Suppressor macrophage treated with lipopolysaccharide for 1 hour (primary cell): ENCODE data around the gene SSR1.
A peak's percentile ranks its signal among the peaks of the same experiment; 100 is the strongest.
"Not testable (repeated sequence)": the region's sequence is repeated elsewhere in the genome, so short reads cannot be mapped to it uniquely, and the experiment has no call there.

ENCODE experiments used
- DNase-seq, 3 donors: peaks; one replicate each; pipeline ENCODE4 v3.0.0-alpha.2; 2020 to 2022

SSR1 gene

GRCh38 chr6:7273709-7274108 lies 39.3 kb downstream of the SSR1 start:
- no peak for DNase-seq

- DNase-seq = no peak
Measured at GRCh38 chr6:7271205-7271534, 41.8 kb downstream of the SSR1 start.

GRCh38 chr6:7270320-7271204 lies 42.4 kb downstream of the SSR1 start:
- DNase-seq = peak in 1 of 3 donors; percentile 41

- no peak for DNase-seq
Measured at GRCh38 chr6:7269816-7270215, 43.2 kb downstream of the SSR1 start.

- DNase-seq = no peak
Measured at GRCh38 chr6:7268816-7269555, 44.0 kb downstream of the SSR1 start.

GRCh38 chr6:7268362-7268761 lies 44.6 kb downstream of the SSR1 start:
- no peak for DNase-seq

GRCh38 chr6:7267466-7268091 lies 45.4 kb downstream of the SSR1 start:
- DNase-seq = peak; percentile 87 to 94 (median 90)

- no peak for DNase-seq
Measured at GRCh38 chr6:7267071-7267465, 45.9 kb downstream of the SSR1 start.

- DNase-seq = not testable (repeated sequence)
Measured at GRCh38 chr6:7265385-7265726, 47.6 kb downstream of the SSR1 start.

- DNase-seq = no peak
Measured at GRCh38 chr6:7264686-7265384, 48.2 kb downstream of the SSR1 start.

GRCh38 chr6:7264041-7264440 lies 49.0 kb downstream of the SSR1 start:
- no peak for DNase-seq

GRCh38 chr6:7263519-7263805 lies 49.5 kb downstream of the SSR1 start:
- DNase-seq = not testable (repeated sequence)

- peak; percentile 29 to 75 (median 62) for DNase-seq
Measured at GRCh38 chr6:7262746-7263518, 50.1 kb downstream of the SSR1 start.

GRCh38 chr6:7261852-7262461 lies 51.0 kb downstream of the SSR1 start:
- peak; percentile 34 to 63 (median 52) for DNase-seq

- DNase-seq = peak; percentile 96 to 97 (median 96)
Measured at GRCh38 chr6:7261032-7261841, 51.8 kb downstream of the SSR1 start.

- peak in 2 of 3 donors; percentile 41 to 55 for DNase-seq
Measured at GRCh38 chr6:7260291-7261031, 52.5 kb downstream of the SSR1 start.

GRCh38 chr6:7258231-7258763 lies 54.7 kb downstream of the SSR1 start:
- no peak for DNase-seq

- no peak for DNase-seq
Measured at GRCh38 chr6:7257521-7258230, 55.3 kb downstream of the SSR1 start.

- no peak for DNase-seq
Measured at GRCh38 chr6:7256785-7257184, 56.2 kb downstream of the SSR1 start.

GRCh38 chr6:7255918-7256317 lies 57.1 kb downstream of the SSR1 start:
- no peak for DNase-seq
